SU-DHL-6 (cell line): ENCODE results near the gene P3H2.

Source experiments
- H2AFZ ChIP-seq: fragments of 200-600 bp; sonication (generic); 2 replicates; pipeline ENCODE4 v1.6.1; 2014; ENCODE audit warnings: low read depth, mild to moderate bottlenecking, moderate library complexity, mixed read lengths, antibody characterized with exemption, low read length; ENCODE audit not compliant: severe bottlenecking
- H3F3A ChIP-seq: fragments of 200-600 bp; shearing (Covaris generic); 2 replicates; pipeline ENCODE4 v1.6.0; 2016; ENCODE audit warnings: antibody characterized with exemption, mild to moderate bottlenecking; ENCODE audit not compliant: insufficient read depth
- H3K27ac ChIP-seq: fragments of 200-600 bp; sonication (generic); 2 replicates; pipeline ENCODE4 v1.5.1; 2016; ENCODE audit warnings: low read depth, mild to moderate bottlenecking, low read length, moderate library complexity, mixed read lengths
- H3K27me3 ChIP-seq: fragments of 200-600 bp; sonication (generic), shearing (Covaris generic); 2 replicates; pipeline ENCODE4 v1.6.0; 2014; ENCODE audit warnings: mild to moderate bottlenecking, low read length
- H3K36me3 ChIP-seq: fragments of 200-600 bp; sonication (generic); 2 replicates; pipeline ENCODE4 v1.6.1; 2014; ENCODE audit warnings: mild to moderate bottlenecking, low read length, mixed read lengths
- H3K4me2 ChIP-seq: fragments of 300-600, 200-600 bp; shearing (Covaris generic), sonication (generic); 2 replicates; pipeline ENCODE4 v1.6.0; 2014; ENCODE audit warnings: low read length, low read depth, mild to moderate bottlenecking; ENCODE audit not compliant: poor library complexity, severe bottlenecking
- H3K4me3 ChIP-seq: fragments of 200-600 bp; sonication (generic); 2 replicates; pipeline ENCODE4 v1.5.1; 2014; ENCODE audit warnings: antibody characterized with exemption, low read length, mild to moderate bottlenecking, mixed read lengths; ENCODE audit not compliant: insufficient read depth, poor library complexity, severe bottlenecking
- H3K79me2 ChIP-seq: fragments of 200-600 bp; sonication (generic); 2 replicates; pipeline ENCODE4 v1.6.1; 2014; ENCODE audit warnings: mild to moderate bottlenecking, low read length, moderate library complexity; ENCODE audit not compliant: insufficient read depth
- H3K9ac ChIP-seq: fragments of 200-600 bp; sonication (generic); 2 replicates; pipeline ENCODE4 v1.7.0; 2014; ENCODE audit warnings: mild to moderate bottlenecking, low read length
- H3K9me2 ChIP-seq: fragments of 200-600 bp; sonication (generic); replicated peaks from 2 replicates; pipeline ENCODE4 v1.6.1; 2014; ENCODE audit warnings: low read length; ENCODE audit not compliant: insufficient read depth
- H3K9me3 ChIP-seq: fragments of 200-600 bp; sonication (generic); 2 replicates; pipeline ENCODE4 v1.6.1; 2014; ENCODE audit warnings: low read length, mixed read lengths; ENCODE audit not compliant: insufficient read depth
- H4K20me1 ChIP-seq: fragments of 200-600 bp; sonication (generic); 2 replicates; pipeline ENCODE4 v1.6.1; 2014; ENCODE audit warnings: low read depth, mild to moderate bottlenecking, antibody characterized with exemption, low read length, moderate library complexity, mixed read lengths
- CTCF ChIP-seq: fragments of 200-600 bp; sonication (generic); IDR thresholded peaks from one replicate; pipeline ENCODE4 v1.5.1; 2017; ENCODE audit warnings: antibody characterized with exemption, mild to moderate bottlenecking, low read length, moderate library complexity; ENCODE audit not compliant: insufficient read depth, poor library complexity, severe bottlenecking
- EZH2phosphoT487 ChIP-seq: fragments of 200-600 bp; sonication (generic), shearing (Covaris generic); conservative IDR thresholded peaks from 2 replicates; pipeline ENCODE4 v1.6.1; 2018; ENCODE audit warnings: mild to moderate bottlenecking, antibody characterized with exemption, low read length, moderate library complexity, mixed read lengths

The P3H2 gene

GRCh38 chr3:190056742-190057141 is 64.0 kb downstream of the P3H2 start:
- Histone ChIP-seq H3K36me3 (no peaks in the 10 kb centered on the region), H3F3A (no peaks in the 10 kb centered on the region), H3K9me3 (no peaks in the 10 kb centered on the region), H3K4me2 (no peak overlapping the region), H2AFZ (no peak overlapping the region), H3K27ac (no peak overlapping the region), H3K79me2 (no peaks in the 10 kb centered on the region), H3K4me3 (no peak overlapping the region), H3K9ac (no peak overlapping the region), H3K27me3 (no peaks in the 10 kb centered on the region), H4K20me1 (no peaks in the 10 kb centered on the region), H3K9me2 (no peaks in the 10 kb centered on the region)
- TF ChIP-seq EZH2phosphoT487 (no peak), CTCF (no peak)

GRCh38 chr3:190055773-190056172 is 64.9 kb downstream of the P3H2 start:
- Histone ChIP-seq H3K4me3 (no peak overlapping the region), H3K4me2 (no peak overlapping the region), H3K27ac (no peak overlapping the region), H4K20me1 (no peaks in the 10 kb centered on the region), H3K36me3 (no peaks in the 10 kb centered on the region), H3K9me2 (no peaks in the 10 kb centered on the region), H3F3A (no peaks in the 10 kb centered on the region), H3K9me3 (no peaks in the 10 kb centered on the region), H3K27me3 (no peaks in the 10 kb centered on the region), H3K9ac (no peak overlapping the region), H2AFZ (no peak overlapping the region), H3K79me2 (no peaks in the 10 kb centered on the region)
- no peak for TF ChIP-seq CTCF
- no peak for TF ChIP-seq EZH2phosphoT487

GRCh38 chr3:190053919-190054672 is 66.6 kb downstream of the P3H2 start:
- Histone ChIP-seq H3K27ac (no peak overlapping the region), H3K27me3 (no peaks in the 10 kb centered on the region), H3K9me3 (no peaks in the 10 kb centered on the region), H3F3A (no peaks in the 10 kb centered on the region), H3K4me2 (no peak overlapping the region), H3K9ac (no peak overlapping the region), H2AFZ (no peak overlapping the region), H3K36me3 (no peaks in the 10 kb centered on the region), H3K9me2 (no peaks in the 10 kb centered on the region), H3K79me2 (no peaks in the 10 kb centered on the region), H3K4me3 (no peak overlapping the region), H4K20me1 (no peaks in the 10 kb centered on the region)
- no peak for TF ChIP-seq EZH2phosphoT487
- TF ChIP-seq CTCF: no peak
